ENCODE results near the gene XYLT1.

DNA sequence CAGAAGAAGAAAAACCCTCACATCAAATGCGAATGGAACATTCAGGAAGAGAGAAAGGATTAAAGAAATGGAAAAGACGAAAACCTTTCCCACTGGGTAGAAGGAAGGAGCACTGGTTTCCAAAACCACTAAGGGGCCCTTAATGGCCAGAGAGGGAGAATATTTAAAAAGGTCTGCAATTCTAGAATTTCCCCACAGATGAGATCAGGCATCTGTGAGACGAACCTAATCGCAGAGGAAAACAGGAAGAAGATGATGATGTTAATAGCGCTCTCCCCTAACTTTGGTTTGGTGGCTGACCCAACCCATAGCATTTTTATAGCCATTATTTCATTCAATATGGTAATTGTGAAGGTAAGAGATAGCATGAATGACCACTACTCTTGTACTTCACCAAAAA lies 32.8 kb downstream of the XYLT1 start:
- TF ChIP-seq POLR2A (IDR thresholded peaks at IDR 0.05) = no peak
- TF ChIP-seq, protein P1, sequence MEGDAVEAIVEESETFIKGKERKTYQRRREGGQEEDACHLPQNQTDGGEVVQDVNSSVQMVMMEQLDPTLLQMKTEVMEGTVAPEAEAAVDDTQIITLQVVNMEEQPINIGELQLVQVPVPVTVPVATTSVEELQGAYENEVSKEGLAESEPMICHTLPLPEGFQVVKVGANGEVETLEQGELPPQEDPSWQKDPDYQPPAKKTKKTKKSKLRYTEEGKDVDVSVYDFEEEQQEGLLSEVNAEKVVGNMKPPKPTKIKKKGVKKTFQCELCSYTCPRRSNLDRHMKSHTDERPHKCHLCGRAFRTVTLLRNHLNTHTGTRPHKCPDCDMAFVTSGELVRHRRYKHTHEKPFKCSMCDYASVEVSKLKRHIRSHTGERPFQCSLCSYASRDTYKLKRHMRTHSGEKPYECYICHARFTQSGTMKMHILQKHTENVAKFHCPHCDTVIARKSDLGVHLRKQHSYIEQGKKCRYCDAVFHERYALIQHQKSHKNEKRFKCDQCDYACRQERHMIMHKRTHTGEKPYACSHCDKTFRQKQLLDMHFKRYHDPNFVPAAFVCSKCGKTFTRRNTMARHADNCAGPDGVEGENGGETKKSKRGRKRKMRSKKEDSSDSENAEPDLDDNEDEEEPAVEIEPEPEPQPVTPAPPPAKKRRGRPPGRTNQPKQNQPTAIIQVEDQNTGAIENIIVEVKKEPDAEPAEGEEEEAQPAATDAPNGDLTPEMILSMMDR (IDR thresholded peaks at IDR 0.05) = no peak
